H9 (cell line): Measurements from ENCODE around the gene RBM8A. TPM values are rescaled to one million over a fixed set of nuclear protein-coding genes. Genes with fewer than 3 reads are reported as not detected.

ENCODE experiments used
- DNase-seq: peaks from one replicate; pipeline ENCODE4 v3.0.0-alpha.2; 2017
- H2AFZ ChIP-seq: one replicate; pipeline ENCODE4 v1.6.1; 2013; ENCODE audit warnings: mild to moderate bottlenecking, low read length, control low read depth, moderate library complexity
- H2AK5ac ChIP-seq: 2 replicates; pipeline ENCODE4 v1.6.1; 2013; ENCODE audit warnings: low read length, control low read depth, mixed read lengths; ENCODE audit not compliant: insufficient read length
- H2BK120ac ChIP-seq: one replicate; pipeline ENCODE4 v1.6.1; 2013; ENCODE audit warnings: low read depth, mild to moderate bottlenecking, low read length, control low read depth, inconsistent platforms; ENCODE audit not compliant: poor library complexity, severe bottlenecking
- H2BK12ac ChIP-seq: 2 replicates; pipeline ENCODE4 v1.6.1; 2013; ENCODE audit warnings: low read length, control low read depth, mixed read lengths, low read depth; ENCODE audit not compliant: insufficient read length
- H2BK15ac ChIP-seq: 2 replicates; pipeline ENCODE4 v1.6.1; 2013; ENCODE audit warnings: low read depth, low read length, control low read depth
- H2BK20ac ChIP-seq: one replicate; pipeline ENCODE4 v1.6.1; 2013; ENCODE audit warnings: low read depth, mild to moderate bottlenecking, low read length, control low read depth, inconsistent platforms; ENCODE audit not compliant: poor library complexity, severe bottlenecking
- H2BK5ac ChIP-seq: 2 replicates; pipeline ENCODE4 v1.6.1; 2013; ENCODE audit warnings: low read length, control low read depth, mixed read lengths; ENCODE audit not compliant: insufficient read length
- H3K14ac ChIP-seq: 2 replicates; pipeline ENCODE4 v1.6.1; 2013; ENCODE audit warnings: low read length, control low read depth; ENCODE audit not compliant: insufficient read depth
- H3K18ac ChIP-seq: 2 replicates; pipeline ENCODE4 v1.6.1; 2013; ENCODE audit warnings: low read depth, mild to moderate bottlenecking, mixed read lengths, low read length, control low read depth; ENCODE audit not compliant: insufficient read length
- H3K23ac ChIP-seq: 2 replicates; pipeline ENCODE4 v1.6.1; 2013; ENCODE audit warnings: low read length, control low read depth, mixed read lengths, low read depth; ENCODE audit not compliant: insufficient read length
- H3K23me2 ChIP-seq: 2 replicates; pipeline ENCODE4 v1.6.1; 2013; ENCODE audit warnings: low read depth, mild to moderate bottlenecking, mixed read lengths, low read length, control low read depth; ENCODE audit not compliant: insufficient read length, poor library complexity, severe bottlenecking
- H3K27ac ChIP-seq: 2 replicates; pipeline ENCODE4 v1.5.1; 2013; ENCODE audit warnings: low read length, control low read depth, mixed read lengths, low read depth; ENCODE audit not compliant: insufficient read length
- H3K27me3 ChIP-seq: 2 replicates; pipeline ENCODE4 v1.6.1; 2013; ENCODE audit warnings: low read length, control low read depth, inconsistent platforms; ENCODE audit not compliant: insufficient read depth
- H3K4ac ChIP-seq: 2 replicates; pipeline ENCODE4 v1.6.1; 2013; ENCODE audit warnings: low read depth, mild to moderate bottlenecking, control low read depth, inconsistent platforms, low read length, moderate library complexity
- H3K4me1 ChIP-seq: 2 replicates; pipeline ENCODE4 v1.6.1; 2013; ENCODE audit warnings: low read length, control low read depth, inconsistent platforms; ENCODE audit not compliant: insufficient read depth
- H3K4me2 ChIP-seq: 2 replicates; pipeline ENCODE4 v1.6.1; 2013; ENCODE audit warnings: low read length, control low read depth, mixed read lengths; ENCODE audit not compliant: insufficient read length, insufficient read depth
- H3K56ac ChIP-seq: 2 replicates; pipeline ENCODE4 v1.6.1; 2013; ENCODE audit warnings: low read depth, mild to moderate bottlenecking, mixed read lengths, low read length, control low read depth; ENCODE audit not compliant: insufficient read length
- H3K79me1 ChIP-seq: 2 replicates; pipeline ENCODE4 v1.6.1; 2013; ENCODE audit warnings: low read depth, mild to moderate bottlenecking, moderate library complexity, low read length, control low read depth, inconsistent platforms; ENCODE audit not compliant: insufficient read depth, poor library complexity, severe bottlenecking
- H3K79me2 ChIP-seq: 2 replicates; pipeline ENCODE4 v1.6.1; 2013; ENCODE audit warnings: low read length, control low read depth, inconsistent platforms; ENCODE audit not compliant: insufficient read depth
- H3K9ac ChIP-seq: 2 replicates; pipeline ENCODE4 v1.6.1; 2013; ENCODE audit warnings: low read length, control low read depth, mixed read lengths; ENCODE audit not compliant: insufficient read length; ENCODE audit errors: extremely low read depth
- H3K9me3 ChIP-seq: one replicate; pipeline ENCODE4 v1.6.1; 2013; ENCODE audit warnings: low read depth, low read length, inconsistent platforms; ENCODE audit not compliant: control insufficient read depth
- H3T11ph ChIP-seq: one replicate; pipeline ENCODE4 v1.6.1; 2013; ENCODE audit warnings: mild to moderate bottlenecking, low read length, control low read depth, inconsistent platforms
- H4K20me1 ChIP-seq: one replicate; pipeline ENCODE4 v1.6.1; 2013; ENCODE audit not compliant: control insufficient read depth, insufficient read length, insufficient read depth
- H4K5ac ChIP-seq: 2 replicates; pipeline ENCODE4 v1.6.1; 2013; ENCODE audit warnings: low read depth, mild to moderate bottlenecking, mixed read lengths, low read length, control low read depth; ENCODE audit not compliant: insufficient read length
- H4K8ac ChIP-seq: replicated peaks from 2 replicates; pipeline ENCODE4 v1.6.1; 2013; ENCODE audit warnings: low read length, control low read depth, mixed read lengths, low read depth; ENCODE audit not compliant: insufficient read length
- H4K91ac ChIP-seq: 2 replicates; pipeline ENCODE4 v1.6.1; 2013; ENCODE audit warnings: low read depth, mild to moderate bottlenecking, moderate library complexity, mixed read lengths, low read length, control low read depth; ENCODE audit not compliant: insufficient read length
- H3K27ac Mint-ChIP-seq, 3 experiments: 2 replicates in 2 of 3; 3 replicates in 1 of 3; pipeline ENCODE4 v1.8.0; 2020 to 2021; ENCODE audit warnings: mixed read lengths in 3 of 3, mild to moderate bottlenecking in 1 of 3, moderate library complexity in 1 of 3
- H3K27me3 Mint-ChIP-seq: 2 replicates; pipeline ENCODE4 v1.8.0; 2021; ENCODE audit warnings: low read depth, mild to moderate bottlenecking, moderate library complexity, mixed read lengths
- H3K36me3 Mint-ChIP-seq, 3 experiments: 2 replicates in 2 of 3; 3 replicates in 1 of 3; pipeline ENCODE4 v1.8.0; 2020 to 2021; ENCODE audit warnings: low read depth in 3 of 3, mixed read lengths in 3 of 3; ENCODE audit not compliant: insufficient read depth in 1 of 3
- H3K4me1 Mint-ChIP-seq, 2 experiments: 2 replicates each; pipeline ENCODE4 v1.8.0; 2020; ENCODE audit warnings: mixed read lengths in 2 of 2
- H3K4me3 Mint-ChIP-seq, 2 experiments: 2 replicates in 1 of 2; 3 replicates in 1 of 2; pipeline ENCODE4 v1.8.0; 2020 to 2021; ENCODE audit warnings: mild to moderate bottlenecking in 2 of 2, mixed read lengths in 2 of 2, moderate library complexity in 1 of 2
- H3K9me3 Mint-ChIP-seq, 2 experiments: 2 replicates in 1 of 2; 3 replicates in 1 of 2; pipeline ENCODE4 v1.8.0; 2020; ENCODE audit warnings: mild to moderate bottlenecking in 2 of 2, mixed read lengths in 2 of 2, moderate library complexity in 1 of 2
- CTCF ChIP-seq: fragments of 200-600 bp; sonication (generic); conservative IDR thresholded peaks from 3 replicates; pipeline ENCODE4 v1.8.0; 2021; ENCODE audit warnings: antibody characterized with exemption, mild to moderate bottlenecking
- WGBS: extraction: QIAGEN DNeasy Blood & Tissue Kit; methylation state at CpG from one replicate; pipeline ENCODE4 v1.1.7; 2013; ENCODE audit warnings: missing lambda C conversion rate, low lambda C conversion rate, mixed read lengths; ENCODE audit not compliant: insufficient read length; ENCODE audit errors: extremely low coverage; 5-methylcytosine and 5-hydroxymethylcytosine counted together
- total RNA-seq: library from RNA; stranded (reverse); gene quantifications from 2 replicates; pipeline ENCODE4 v1.2.1, GENCODE V29; 2021

RBM8A gene
- total RNA-seq, 1 experiment from 2014 or later = 298 TPM

- Histone ChIP-seq H3K23me2 (peaks cover 10% of the 10 kb centered on the region), H3K4me1 (no peaks in the 10 kb centered on the region), H2BK15ac (0 out of 2 replicates have a peak within 1 kb of the TSS, but pooled peaks have one; percentile 4), H3K27ac (no peak within 1 kb of the TSS), H3K4ac (no peak within 1 kb of the TSS), H3K27me3 (no peaks in the 10 kb centered on the region), H2BK5ac (no peak within 1 kb of the TSS), H3K79me2 (no peaks in the 10 kb centered on the region), H2AK5ac (no peak within 1 kb of the TSS), H2BK12ac (peak within 1 kb of the TSS; percentile 15), H3K56ac (peak within 1 kb of the TSS; percentile 60), H3K18ac (peak within 1 kb of the TSS; percentile 66), H3K9me3 (no peaks in the 10 kb centered on the region), H3K14ac (peak within 1 kb of the TSS; percentile 67), H3T11ph (no peak within 1 kb of the TSS), H2BK20ac (no peak within 1 kb of the TSS), H4K8ac (no peak within 1 kb of the TSS), H3K23ac (no peak within 1 kb of the TSS), H4K20me1 (no peaks in the 10 kb centered on the region), H2BK120ac (no peak within 1 kb of the TSS), H4K91ac (no peak within 1 kb of the TSS), H3K79me1 (no peaks in the 10 kb centered on the region), H3K9ac (peak within 1 kb of the TSS; percentile 87), H4K5ac (no peak within 1 kb of the TSS), H3K4me2 (peak within 1 kb of the TSS; percentile 96), H2AFZ (peak within 1 kb of the TSS; percentile 48)
- Mint-ChIP-seq H3K36me3 (peaks cover 2 to 13% (median 12%) of the 10 kb centered on the region in 3 experiments; a peak in 6 of 7 replicates), H3K4me1 (peaks cover 16 to 17% of the 10 kb centered on the region in 2 experiments), H3K27me3 (no peaks in the 10 kb centered on the region), H3K9me3 (no peaks in the 10 kb centered on the region), H3K27ac (peak within 1 kb of the TSS in 2 of 3 experiments; percentile 68 to 92; a peak in 3 of 7 replicates), H3K4me3 (peak within 1 kb of the TSS; percentile 88 to 94)
- DNase-seq = peak; percentile 88
- no peak for TF ChIP-seq CTCF
- no CpG with 5 or more reads among the region's 51 CpGs for WGBS
Observed at GRCh38 chr1:145918144-145918991, 8.9 kb downstream of the RBM8A start, which contains the start of gene PEX11B. Gene PEX11B, minus strand, starts transcription at chr1:145918717. Its CDS starts 29 bp downstream, at chr1:145918688.
